NCI-H69 (cell line): ENCODE data around the gene LGALSL.

Experiments used
- DNase-seq: peaks from one replicate; lab custom pipeline; 2025; lab: John Stamatoyannopoulos, UW

Gene LGALSL

GRCh38 chr2:64453770-64454385 lies at the start of gene LGALSL:
Gene LGALSL, plus strand, starts transcription at chr2:64454162. Its CDS starts 384 bp downstream, at chr2:64454546.
- peak; percentile 67 for DNase-seq

DNA sequence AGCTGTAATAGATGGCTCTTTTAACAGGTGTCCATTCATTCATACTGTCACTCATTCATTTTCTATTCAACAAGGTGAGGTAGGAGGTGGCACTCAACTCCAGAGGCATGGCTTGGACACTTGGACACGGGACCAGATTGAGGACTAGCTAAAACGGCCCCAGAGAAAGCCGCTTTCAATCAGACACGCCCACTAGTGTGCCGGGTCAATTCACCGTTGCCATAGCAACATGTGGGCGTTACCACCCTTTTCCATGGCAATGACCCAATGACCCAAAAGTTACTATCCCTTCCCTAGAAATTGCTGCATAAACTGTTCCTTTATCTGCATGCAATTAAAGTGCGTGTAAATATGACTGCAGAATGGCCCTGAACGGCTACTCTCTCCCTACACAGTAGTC lies 49.2 kb upstream of the LGALSL start:
- DNase-seq = peak; percentile 3

GRCh38 chr2:64405581-64406406 lies 48.2 kb upstream of the LGALSL start:
- DNase-seq = no peak

DNA sequence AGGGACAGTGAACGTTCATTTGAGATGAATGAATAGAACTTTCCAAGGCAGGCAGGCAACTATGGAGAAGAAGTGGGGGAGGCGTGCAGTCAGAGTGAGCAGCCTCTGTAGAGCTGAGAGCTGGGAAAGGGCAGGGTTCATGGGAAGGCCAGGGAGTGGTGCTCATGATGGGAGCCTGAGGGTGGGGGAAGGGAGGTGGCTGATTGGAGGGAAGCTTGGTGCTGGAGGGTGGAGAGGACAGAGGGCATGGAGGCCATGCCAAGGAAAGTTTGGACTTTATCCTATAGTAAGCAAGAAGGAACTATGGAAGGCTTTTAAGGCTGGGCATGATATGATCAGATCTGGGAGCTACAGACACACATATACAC lies 47.6 kb upstream of the LGALSL start:
- DNase-seq = no peak

DNA sequence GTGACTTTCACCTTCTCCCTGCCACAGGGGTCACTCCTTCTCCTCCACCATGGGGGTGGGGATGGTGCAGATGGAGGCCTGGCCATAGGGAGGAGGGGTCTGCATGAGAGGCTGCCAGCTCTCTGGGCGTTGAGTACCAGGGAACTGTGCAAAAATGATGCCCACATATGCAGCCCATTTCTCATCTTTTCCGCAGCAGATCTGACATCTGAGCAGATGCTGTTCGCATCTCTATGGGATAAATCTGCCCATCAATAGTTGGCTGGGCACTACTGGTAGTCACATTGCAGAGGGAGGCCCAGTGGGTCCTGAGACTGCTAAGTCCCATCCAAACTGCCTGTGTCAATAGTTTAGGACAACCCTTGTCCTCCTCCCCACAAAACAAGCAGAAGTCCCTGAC lies 45.9 kb upstream of the LGALSL start:
- DNase-seq = no peak

DNA sequence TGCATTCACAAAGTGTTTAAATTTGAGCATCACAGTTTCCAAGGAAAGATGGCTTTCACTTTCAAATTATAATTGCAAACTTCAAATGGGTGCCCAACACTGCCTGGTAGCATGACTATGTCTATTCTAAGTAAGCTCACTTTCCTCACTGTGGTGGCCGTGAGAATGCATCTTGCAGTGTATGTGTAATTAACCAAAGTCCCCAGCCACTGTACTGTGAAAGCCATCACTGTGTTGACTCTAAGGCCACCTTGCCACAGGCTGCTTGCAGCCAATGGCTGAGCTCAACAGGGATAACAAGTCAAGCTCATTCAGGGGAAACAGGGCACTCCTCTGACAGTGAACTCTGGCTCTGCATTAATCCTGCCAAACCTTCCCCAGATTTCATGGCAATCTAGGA lies 43.3 kb upstream of the LGALSL start:
- DNase-seq = no peak

DNA sequence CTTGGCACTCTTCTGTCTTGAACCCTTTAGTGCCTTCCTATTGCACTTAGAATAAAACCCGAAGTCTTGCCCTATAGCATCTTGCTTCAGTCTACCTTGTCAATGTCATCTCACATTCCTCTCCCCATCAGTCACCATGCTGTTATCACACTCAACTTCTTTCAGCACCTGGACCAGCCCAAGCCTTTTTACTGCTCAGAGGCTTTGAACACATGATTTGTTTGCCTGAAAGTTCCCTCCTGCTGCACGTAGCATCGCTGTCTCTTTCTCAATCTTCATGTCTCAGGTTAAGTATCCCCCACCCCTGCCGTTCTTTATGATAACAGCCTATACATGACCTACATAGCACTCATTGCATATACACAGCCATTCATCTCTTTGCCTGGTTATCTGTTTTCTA lies 41.3 kb upstream of the LGALSL start:
- no peak for DNase-seq

GRCh38 chr2:64414736-64415435 lies 39.1 kb upstream of the LGALSL start:
- no peak for DNase-seq

- no peak for DNase-seq
Measured at GRCh38 chr2:64417624-64418023, 36.3 kb upstream of the LGALSL start.

DNA sequence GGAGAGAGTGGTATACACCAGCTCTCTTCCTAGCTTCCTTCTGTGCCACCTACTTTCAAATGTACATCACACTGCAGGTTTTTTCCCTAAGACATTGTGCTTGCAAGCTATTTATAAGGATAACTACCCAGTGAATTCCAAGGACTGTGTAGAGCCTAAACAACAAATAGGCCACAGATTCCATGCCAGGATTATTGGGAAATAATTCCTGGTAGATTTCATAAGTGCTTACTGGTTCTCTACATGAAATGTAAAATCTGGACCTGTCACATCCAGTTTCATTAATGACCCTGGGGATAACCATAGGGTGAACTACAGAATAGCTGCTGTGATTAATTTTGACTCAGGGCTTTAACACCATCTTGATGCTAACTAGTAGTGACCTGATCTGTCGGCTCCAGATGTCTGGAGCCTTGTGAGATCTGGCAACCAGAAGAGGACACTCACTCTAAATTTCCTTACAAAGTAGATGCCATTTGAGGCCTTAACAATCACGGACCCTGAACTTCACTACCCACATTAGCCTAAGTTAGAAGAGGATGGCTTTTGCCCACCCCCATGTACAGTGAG lies 34.3 kb upstream of the LGALSL start:
- no peak for DNase-seq

GRCh38 chr2:64420677-64421076 lies 33.3 kb upstream of the LGALSL start:
- DNase-seq = no peak

- DNase-seq = no peak
Measured at GRCh38 chr2:64421201-64421600, 32.8 kb upstream of the LGALSL start.

DNA sequence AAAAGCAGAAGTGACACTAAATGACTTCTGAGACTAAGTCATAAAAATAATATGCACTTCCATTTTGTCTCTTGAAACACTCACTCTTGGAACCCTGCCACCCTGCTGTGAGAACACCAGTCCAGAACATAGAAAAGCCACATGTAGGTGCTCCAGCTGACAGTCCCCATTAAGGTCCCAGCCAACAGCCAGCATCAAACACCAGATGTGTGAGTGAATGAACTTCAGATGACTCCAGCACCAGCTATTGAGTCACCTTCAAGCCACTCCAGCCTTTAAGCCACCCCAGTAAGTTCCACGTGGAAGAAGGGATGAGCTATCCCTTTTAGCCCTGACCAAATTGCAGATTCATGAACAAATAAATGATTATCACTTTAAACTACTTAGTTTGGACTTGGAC lies 31.5 kb upstream of the LGALSL start:
- DNase-seq = no peak

GRCh38 chr2:64423303-64423702 lies 30.7 kb upstream of the LGALSL start:
- DNase-seq = no peak

GRCh38 chr2:64424416-64424987 lies 29.5 kb upstream of the LGALSL start:
- no peak for DNase-seq

- peak; percentile 2 for DNase-seq
Measured at GRCh38 chr2:64426183-64426952, 27.6 kb upstream of the LGALSL start.

DNA sequence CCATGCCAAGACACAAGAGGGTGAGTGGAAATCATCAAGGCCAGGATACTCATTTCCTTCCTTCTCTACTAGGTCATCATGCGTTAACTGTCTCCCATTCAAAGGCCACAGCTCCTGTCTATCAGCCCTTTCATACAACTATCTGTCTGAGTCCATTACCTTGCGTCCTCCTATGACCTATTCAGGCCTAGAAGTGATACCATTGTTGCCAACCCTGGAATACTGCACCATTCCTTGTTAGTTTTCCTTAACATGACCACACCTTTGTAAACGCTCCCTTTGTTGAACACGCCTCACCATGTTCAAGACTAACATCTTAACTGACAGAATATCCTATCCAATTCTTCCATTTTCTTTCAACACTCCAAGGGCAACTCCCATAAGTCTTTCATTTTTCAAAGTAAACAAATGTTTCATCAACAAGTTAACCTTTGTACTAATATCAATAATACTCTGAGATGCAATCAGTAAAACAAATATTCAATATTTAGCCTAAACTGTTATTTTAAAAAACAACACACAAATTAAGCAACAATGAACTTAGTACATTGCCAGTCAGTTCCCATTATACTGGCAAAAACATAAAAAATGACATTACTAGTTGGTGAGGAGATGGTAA lies 19.8 kb upstream of the LGALSL start:
- no peak for DNase-seq

- no peak for DNase-seq
Measured at GRCh38 chr2:64437883-64438282, 16.1 kb upstream of the LGALSL start.

GRCh38 chr2:64439194-64439593 lies 14.8 kb upstream of the LGALSL start:
- DNase-seq = no peak

- DNase-seq = no peak
Measured at GRCh38 chr2:64440843-64441242, 13.1 kb upstream of the LGALSL start.

DNA sequence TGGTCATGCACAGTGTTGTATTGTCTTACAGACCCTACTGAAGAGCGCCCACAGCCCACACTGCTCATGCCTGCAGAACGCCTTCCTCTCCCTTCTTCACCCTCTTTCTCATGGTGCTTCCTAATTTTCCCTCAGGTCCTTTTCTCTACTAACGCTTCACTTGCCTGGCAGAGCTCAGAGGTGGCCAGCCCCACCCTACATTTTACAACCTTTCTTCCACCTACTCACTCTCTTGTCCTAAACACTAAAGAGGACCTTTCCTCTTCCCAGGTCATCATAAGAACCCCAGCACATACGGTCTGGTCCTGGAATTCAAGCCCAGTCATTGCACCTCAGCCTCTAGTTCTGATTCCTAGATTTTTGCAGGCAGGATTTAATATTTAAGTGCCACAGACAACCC lies 11.7 kb upstream of the LGALSL start:
- DNase-seq = no peak
